ENCODE measurements around the gene AMBP.
A peak's percentile ranks its signal among the peaks of the same experiment; 100 is the strongest.
"Not testable (repeated sequence)": the region's sequence is repeated elsewhere in the genome, so short reads cannot be mapped to it uniquely, and the experiment has no call there.

The AMBP gene

GRCh38 chr9:114091711-114092110, 13.6 kb upstream of the AMBP start:
- DNase-seq (ENCODE audit: low spot score): no peak

GRCh38 chr9:114090798-114091197, 12.7 kb upstream of the AMBP start:
- DNase-seq (ENCODE audit: low spot score): no peak

GRCh38 chr9:114089206-114089840, 11.2 kb upstream of the AMBP start:
- no peak for DNase-seq (ENCODE audit: low spot score)

- DNase-seq (ENCODE audit: low spot score): no peak
These were observed 10.6 kb upstream of the AMBP start for GRCh38 chr9:114088571-114089170.

- no peak for DNase-seq (ENCODE audit: low spot score)
These were observed 9.6 kb upstream of the AMBP start for GRCh38 chr9:114087721-114088120.

- no peak for DNase-seq (ENCODE audit: low spot score)
These were observed 8.5 kb upstream of the AMBP start for GRCh38 chr9:114086607-114087006.

- no peak for DNase-seq (ENCODE audit: low spot score)
These were observed 7.9 kb upstream of the AMBP start for GRCh38 chr9:114086009-114086408.

GRCh38 chr9:114085387-114085789, 7.3 kb upstream of the AMBP start:
- no peak for DNase-seq (ENCODE audit: low spot score)

GRCh38 chr9:114084282-114085073, 6.4 kb upstream of the AMBP start:
- no peak for DNase-seq (ENCODE audit: low spot score)

GRCh38 chr9:114083666-114084065, 5.6 kb upstream of the AMBP start:
- DNase-seq (ENCODE audit: low spot score): no peak

- DNase-seq (ENCODE audit: low spot score): not testable (repeated sequence)
These were observed 4.8 kb upstream of the AMBP start for GRCh38 chr9:114082763-114083412.

- DNase-seq (ENCODE audit: low spot score): peak; percentile 73
These were observed 4.1 kb upstream of the AMBP start for GRCh38 chr9:114082017-114082762.

- no peak for DNase-seq (ENCODE audit: low spot score)
These were observed 3.4 kb upstream of the AMBP start for GRCh38 chr9:114081441-114082016.

GRCh38 chr9:114080773-114081440, 2.8 kb upstream of the AMBP start:
- DNase-seq (ENCODE audit: low spot score): no peak

- DNase-seq (ENCODE audit: low spot score): no peak
These were observed 2.2 kb upstream of the AMBP start for GRCh38 chr9:114080195-114080772.

- no peak for DNase-seq (ENCODE audit: low spot score)
These were observed 669 bp upstream of the AMBP start for GRCh38 chr9:114078781-114079156.

- no peak for DNase-seq (ENCODE audit: low spot score)
These were observed 800 bp downstream of the AMBP start for GRCh38 chr9:114077162-114077837.

GRCh38 chr9:114076237-114077161, 1.6 kb downstream of the AMBP start:
- DNase-seq (ENCODE audit: low spot score): no peak

GRCh38 chr9:114075602-114076001, 2.5 kb downstream of the AMBP start:
- no peak for DNase-seq (ENCODE audit: low spot score)

Data from germinal center (tissue), 1 donor.